Measurements from ENCODE around the gene STAT6.

GRCh38 chr12:57057067-57057751, 54.0 kb downstream of the STAT6 start:
- TF ChIP-seq CTCF (IDR thresholded peaks at IDR 0.05; ENCODE audit: low read length) (no peak), EZH2 (IDR thresholded peaks at IDR 0.05; ENCODE audit: borderline replicate concordance, low read length) (no peak)
